ENCODE measurements around the gene SNX9. TPM values are rescaled to one million over a fixed set of nuclear protein-coding genes. Genes with fewer than 3 reads are reported as not detected.

SNX9 gene
- polyA plus RNA-seq, 4 donors, result 36.4 to 57.8 (median 51.3) TPM

GRCh38 chr6:157873735-157874344 lies 50.8 kb downstream of the SNX9 start:
- H3K4me1 ChIP-seq (ENCODE audit: control insufficient read depth in 3 of 3, insufficient read depth in 2 of 3, low read depth in 1 of 3, low read length in 2 of 3), result no peaks in the 10 kb centered on the region
- no peaks in the 10 kb centered on the region for H3K27me3 ChIP-seq (ENCODE audit: control insufficient read depth in 3 of 3, insufficient read depth in 3 of 3, low read length in 3 of 3)
- WGBS, 3 donors, result 48 to 57% (median 54%) methylated on average over 9 of the region's 9 CpGs
- FAIRE-seq, result no peak
- no peak overlapping the region for H3K27ac ChIP-seq (ENCODE audit: low read depth in 1 of 3, low read length in 2 of 3)
- no peak overlapping the region for H3K4me3 ChIP-seq (ENCODE audit: low read depth in 1 of 3, low read length in 3 of 3)
- peak; percentile 83 to 84 for DNase-seq
- peaks cover 7 to 65% (median 19%) of the 10 kb centered on the region in 3 donors for H3K36me3 ChIP-seq (ENCODE audit: control insufficient read depth in 3 of 3, insufficient read depth in 2 of 3, low read depth in 1 of 3, low read length in 3 of 3)
- H3K9me3 ChIP-seq (ENCODE audit: control insufficient read depth in 2 of 2, insufficient read depth in 1 of 2, low read depth in 1 of 2, low read length in 1 of 2), result no peaks in the 10 kb centered on the region

- DNase-seq (no peak), FAIRE-seq (no peak)
- Histone ChIP-seq H3K4me1 (ENCODE audit: control insufficient read depth in 3 of 3, insufficient read depth in 2 of 3, low read depth in 1 of 3, low read length in 2 of 3) (no peaks in the 10 kb centered on the region), H3K4me3 (ENCODE audit: low read depth in 1 of 3, low read length in 3 of 3) (no peak overlapping the region), H3K36me3 (ENCODE audit: control insufficient read depth in 3 of 3, insufficient read depth in 2 of 3, low read depth in 1 of 3, low read length in 3 of 3) (peaks cover 6 to 45% (median 11%) of the 10 kb centered on the region in 3 donors), H3K27me3 (ENCODE audit: control insufficient read depth in 3 of 3, insufficient read depth in 3 of 3, low read length in 3 of 3) (no peaks in the 10 kb centered on the region), H3K9me3 (ENCODE audit: control insufficient read depth in 2 of 2, insufficient read depth in 1 of 2, low read depth in 1 of 2, low read length in 1 of 2) (no peaks in the 10 kb centered on the region), H3K27ac (ENCODE audit: low read depth in 1 of 3, low read length in 2 of 3) (no peak overlapping the region)
- 90% methylated on average over 4 of the region's 4 CpGs for WGBS, 3 donors
Measured at GRCh38 chr6:157877149-157877548, 54.1 kb downstream of the SNX9 start.

GRCh38 chr6:157877573-157878438 lies 54.8 kb downstream of the SNX9 start:
- FAIRE-seq (no peak), DNase-seq (no peak)
- Histone ChIP-seq H3K4me3 (ENCODE audit: low read depth in 1 of 3, low read length in 3 of 3) (no peak overlapping the region), H3K4me1 (ENCODE audit: control insufficient read depth in 3 of 3, insufficient read depth in 2 of 3, low read depth in 1 of 3, low read length in 2 of 3) (no peaks in the 10 kb centered on the region), H3K36me3 (ENCODE audit: control insufficient read depth in 3 of 3, insufficient read depth in 2 of 3, low read depth in 1 of 3, low read length in 3 of 3) (peaks cover 6 to 40% (median 11%) of the 10 kb centered on the region in 3 donors), H3K9me3 (ENCODE audit: control insufficient read depth in 2 of 2, insufficient read depth in 1 of 2, low read depth in 1 of 2, low read length in 1 of 2) (no peaks in the 10 kb centered on the region), H3K27me3 (ENCODE audit: control insufficient read depth in 3 of 3, insufficient read depth in 3 of 3, low read length in 3 of 3) (no peaks in the 10 kb centered on the region), H3K27ac (ENCODE audit: low read depth in 1 of 3, low read length in 2 of 3) (no peak overlapping the region)
- 83 to 91% (median 90%) methylated on average over 7 of the region's 7 CpGs for WGBS, 3 donors

GRCh38 chr6:157879034-157879872 lies 56.2 kb downstream of the SNX9 start:
- FAIRE-seq, result no peak
- no peak for DNase-seq
- Histone ChIP-seq H3K27me3 (ENCODE audit: control insufficient read depth in 3 of 3, insufficient read depth in 3 of 3, low read length in 3 of 3) (no peaks in the 10 kb centered on the region), H3K36me3 (ENCODE audit: control insufficient read depth in 3 of 3, insufficient read depth in 2 of 3, low read depth in 1 of 3, low read length in 3 of 3) (peaks cover 8 to 36% (median 8%) of the 10 kb centered on the region in 3 donors), H3K4me3 (ENCODE audit: low read depth in 1 of 3, low read length in 3 of 3) (no peak overlapping the region), H3K27ac (ENCODE audit: low read depth in 1 of 3, low read length in 2 of 3) (no peak overlapping the region), H3K9me3 (ENCODE audit: control insufficient read depth in 2 of 2, insufficient read depth in 1 of 2, low read depth in 1 of 2, low read length in 1 of 2) (no peaks in the 10 kb centered on the region), H3K4me1 (ENCODE audit: control insufficient read depth in 3 of 3, insufficient read depth in 2 of 3, low read depth in 1 of 3, low read length in 2 of 3) (no peaks in the 10 kb centered on the region)
- WGBS, 3 donors, result 81 to 82% (median 81%) methylated on average over 12 of the region's 12 CpGs

- Histone ChIP-seq H3K27me3 (ENCODE audit: control insufficient read depth in 3 of 3, insufficient read depth in 3 of 3, low read length in 3 of 3) (no peaks in the 10 kb centered on the region), H3K27ac (ENCODE audit: low read depth in 1 of 3, low read length in 2 of 3) (no peak overlapping the region), H3K4me1 (ENCODE audit: control insufficient read depth in 3 of 3, insufficient read depth in 2 of 3, low read depth in 1 of 3, low read length in 2 of 3) (no peaks in the 10 kb centered on the region), H3K9me3 (ENCODE audit: control insufficient read depth in 2 of 2, insufficient read depth in 1 of 2, low read depth in 1 of 2, low read length in 1 of 2) (no peaks in the 10 kb centered on the region), H3K4me3 (ENCODE audit: low read depth in 1 of 3, low read length in 3 of 3) (no peak overlapping the region), H3K36me3 (ENCODE audit: control insufficient read depth in 3 of 3, insufficient read depth in 2 of 3, low read depth in 1 of 3, low read length in 3 of 3) (peaks cover 8 to 35% (median 8%) of the 10 kb centered on the region in 3 donors)
- 87 to 94% (median 92%) methylated on average over 2 of the region's 2 CpGs for WGBS, 3 donors
- DNase-seq (no peak), FAIRE-seq (no peak)
Measured at GRCh38 chr6:157879873-157880254, 56.8 kb downstream of the SNX9 start.

GRCh38 chr6:157880534-157880933 lies 57.5 kb downstream of the SNX9 start:
- peaks cover 3 to 32% (median 5%) of the 10 kb centered on the region in 3 donors for H3K36me3 ChIP-seq (ENCODE audit: control insufficient read depth in 3 of 3, insufficient read depth in 2 of 3, low read depth in 1 of 3, low read length in 3 of 3)
- no peak for FAIRE-seq

GRCh38 chr6:157881342-157881741 lies 58.3 kb downstream of the SNX9 start:
- H3K36me3 ChIP-seq (ENCODE audit: control insufficient read depth in 3 of 3, insufficient read depth in 2 of 3, low read depth in 1 of 3, low read length in 3 of 3), result peaks cover 5 to 29% (median 6%) of the 10 kb centered on the region in 3 donors
- FAIRE-seq (no peak), DNase-seq (no peak)
- H3K4me3 ChIP-seq (ENCODE audit: low read depth in 1 of 3, low read length in 3 of 3), result no peak overlapping the region
- no peaks in the 10 kb centered on the region for H3K4me1 ChIP-seq (ENCODE audit: control insufficient read depth in 3 of 3, insufficient read depth in 2 of 3, low read depth in 1 of 3, low read length in 2 of 3)
- H3K9me3 ChIP-seq (ENCODE audit: control insufficient read depth in 2 of 2, insufficient read depth in 1 of 2, low read depth in 1 of 2, low read length in 1 of 2), result no peaks in the 10 kb centered on the region
- H3K27ac ChIP-seq (ENCODE audit: low read depth in 1 of 3, low read length in 2 of 3), result no peak overlapping the region
- 66 to 81% (median 76%) methylated on average over 3 of the region's 3 CpGs for WGBS, 3 donors
- H3K27me3 ChIP-seq (ENCODE audit: control insufficient read depth in 3 of 3, insufficient read depth in 3 of 3, low read length in 3 of 3), result no peaks in the 10 kb centered on the region

More at GRCh38 chr6:157880534-157880933, 57.5 kb downstream of the SNX9 start:
- no peak for DNase-seq
- Histone ChIP-seq H3K4me3 (ENCODE audit: low read depth in 1 of 3, low read length in 3 of 3) (no peak overlapping the region), H3K9me3 (ENCODE audit: control insufficient read depth in 2 of 2, insufficient read depth in 1 of 2, low read depth in 1 of 2, low read length in 1 of 2) (no peaks in the 10 kb centered on the region), H3K27me3 (ENCODE audit: control insufficient read depth in 3 of 3, insufficient read depth in 3 of 3, low read length in 3 of 3) (no peaks in the 10 kb centered on the region), H3K4me1 (ENCODE audit: control insufficient read depth in 3 of 3, insufficient read depth in 2 of 3, low read depth in 1 of 3, low read length in 2 of 3) (no peaks in the 10 kb centered on the region), H3K27ac (ENCODE audit: low read depth in 1 of 3, low read length in 2 of 3) (no peak overlapping the region)
- WGBS, 3 donors, result 89 to 97% (median 93%) methylated on average over 3 of the region's 3 CpGs

- H3K27ac ChIP-seq (ENCODE audit: low read depth in 1 of 3, low read length in 2 of 3), result peak overlapping the region in 1 of 3 donors; percentile 48
- DNase-seq (no peak), FAIRE-seq (no peak)
- WGBS, 3 donors, result 88 to 96% (median 95%) methylated on average over 2 of the region's 2 CpGs
- no peaks in the 10 kb centered on the region for H3K27me3 ChIP-seq (ENCODE audit: control insufficient read depth in 3 of 3, insufficient read depth in 3 of 3, low read length in 3 of 3)
- H3K36me3 ChIP-seq (ENCODE audit: control insufficient read depth in 3 of 3, insufficient read depth in 2 of 3, low read depth in 1 of 3, low read length in 3 of 3), result peaks cover 5 to 22% (median 10%) of the 10 kb centered on the region in 3 donors
- H3K4me3 ChIP-seq (ENCODE audit: low read depth in 1 of 3, low read length in 3 of 3), result no peak overlapping the region
- H3K4me1 ChIP-seq (ENCODE audit: control insufficient read depth in 3 of 3, insufficient read depth in 2 of 3, low read depth in 1 of 3, low read length in 2 of 3), result no peaks in the 10 kb centered on the region
- no peaks in the 10 kb centered on the region for H3K9me3 ChIP-seq (ENCODE audit: control insufficient read depth in 2 of 2, insufficient read depth in 1 of 2, low read depth in 1 of 2, low read length in 1 of 2)
Measured at GRCh38 chr6:157884756-157885155, 61.7 kb downstream of the SNX9 start.
